GM12891 (cell line): Measurements from ENCODE around the gene ZNF575.

Experiments
- POLR2A ChIP-seq: IDR thresholded peaks from 2 replicates; pipeline ENCODE4 v1.6.1; 2011; ENCODE audit warnings: low read depth, low read length, control low read depth
- POLR2AphosphoS5 ChIP-seq: IDR thresholded peaks from 2 replicates; pipeline ENCODE4 v1.6.1; 2011; ENCODE audit warnings: low read depth, low read length, control low read depth
- SPI1 ChIP-seq: IDR thresholded peaks from 2 replicates; pipeline ENCODE4 v1.6.1; 2011; ENCODE audit warnings: low read depth, low read length, control low read depth
- TAF1 ChIP-seq: IDR thresholded peaks from 2 replicates; pipeline ENCODE4 v1.6.1; 2011; ENCODE audit warnings: low read depth, low read length, control low read depth

DNA sequence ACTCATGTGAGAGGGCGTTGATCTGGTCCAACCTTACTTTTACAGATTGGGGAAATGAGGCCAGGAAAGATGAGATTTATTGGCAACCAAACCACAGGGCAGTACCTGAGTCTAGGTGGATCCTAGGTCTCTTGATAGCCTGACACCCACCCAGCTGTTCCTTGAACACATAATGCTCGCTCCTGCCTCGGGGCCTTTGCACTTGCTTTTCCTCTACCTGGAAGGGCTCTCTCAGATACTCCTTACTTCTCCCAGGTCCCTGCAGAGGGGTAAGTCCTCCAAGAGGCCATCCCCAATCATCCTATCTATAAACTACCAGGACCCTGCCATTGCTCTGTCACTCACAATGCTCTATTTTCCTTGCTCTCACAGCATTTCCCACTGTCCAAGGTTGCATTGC, 7.4 kb downstream of the ZNF575 start:
- TF ChIP-seq POLR2A = no peak
- TF ChIP-seq POLR2AphosphoS5 = no peak
- no peak for TF ChIP-seq TAF1
- TF ChIP-seq SPI1 = no peak
